Measurements from ENCODE around the gene AATK. TPM values are rescaled to one million over a fixed set of nuclear protein-coding genes. Genes with fewer than 3 reads are reported as not detected.

Gene AATK
- polyA plus RNA-seq, 1 donor (not counting 4 experiments of a cell fraction or from before 2014, with no cell fraction given): 0.16 TPM

DNA sequence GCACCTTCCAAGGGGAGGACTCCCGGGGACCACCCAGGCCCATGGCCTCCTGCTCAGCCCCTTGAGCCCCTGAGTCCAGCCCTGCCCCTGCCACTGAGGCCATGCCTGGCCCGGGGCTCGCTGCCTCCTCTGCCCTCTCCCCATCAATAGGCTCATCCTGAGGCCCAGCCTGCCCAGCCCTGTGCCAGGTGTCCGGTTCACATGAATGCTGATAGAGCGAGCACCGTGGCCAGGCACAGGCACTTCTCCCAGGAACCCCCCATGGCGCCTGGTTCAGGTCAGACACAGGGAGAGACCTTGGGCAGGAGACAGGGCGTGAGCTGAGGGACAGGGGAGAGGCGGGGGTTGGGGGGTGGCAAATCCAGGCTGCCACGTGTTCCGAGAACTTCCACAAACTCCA, 3.5 kb downstream of the AATK start:
- H3K9me1 ChIP-seq (ENCODE audit: control insufficient read depth, extremely low read depth, insufficient read depth, low read length): no peaks in the 10 kb centered on the region
- DNase-seq (ENCODE audit: low read depth, low spot score): no peak
- H3K27me3 ChIP-seq (ENCODE audit: control insufficient read depth, extremely low read depth, insufficient read depth, low read length): peaks cover 41% of the 10 kb centered on the region
- H3K79me2 ChIP-seq (ENCODE audit: control insufficient read depth, insufficient read depth, low read length): no peaks in the 10 kb centered on the region
- H4K20me1 ChIP-seq (ENCODE audit: control insufficient read depth, extremely low read depth, insufficient read depth, low read length): peaks cover 2% of the 10 kb centered on the region
- dilution Hi-C loops (cut with MboI; ENCODE audit: extremely low pct_ligation_motif_present, low sequenced_read_pairs): no loop called here
- no peak overlapping the region for H2AFZ ChIP-seq (ENCODE audit: control insufficient read depth, low read length)
- TF ChIP-seq EZH2 (IDR thresholded peaks at IDR 0.05; ENCODE audit: low read length): no peak
- TF ChIP-seq, protein P1, sequence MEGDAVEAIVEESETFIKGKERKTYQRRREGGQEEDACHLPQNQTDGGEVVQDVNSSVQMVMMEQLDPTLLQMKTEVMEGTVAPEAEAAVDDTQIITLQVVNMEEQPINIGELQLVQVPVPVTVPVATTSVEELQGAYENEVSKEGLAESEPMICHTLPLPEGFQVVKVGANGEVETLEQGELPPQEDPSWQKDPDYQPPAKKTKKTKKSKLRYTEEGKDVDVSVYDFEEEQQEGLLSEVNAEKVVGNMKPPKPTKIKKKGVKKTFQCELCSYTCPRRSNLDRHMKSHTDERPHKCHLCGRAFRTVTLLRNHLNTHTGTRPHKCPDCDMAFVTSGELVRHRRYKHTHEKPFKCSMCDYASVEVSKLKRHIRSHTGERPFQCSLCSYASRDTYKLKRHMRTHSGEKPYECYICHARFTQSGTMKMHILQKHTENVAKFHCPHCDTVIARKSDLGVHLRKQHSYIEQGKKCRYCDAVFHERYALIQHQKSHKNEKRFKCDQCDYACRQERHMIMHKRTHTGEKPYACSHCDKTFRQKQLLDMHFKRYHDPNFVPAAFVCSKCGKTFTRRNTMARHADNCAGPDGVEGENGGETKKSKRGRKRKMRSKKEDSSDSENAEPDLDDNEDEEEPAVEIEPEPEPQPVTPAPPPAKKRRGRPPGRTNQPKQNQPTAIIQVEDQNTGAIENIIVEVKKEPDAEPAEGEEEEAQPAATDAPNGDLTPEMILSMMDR (optimal IDR thresholded peaks at IDR 0.05 in 1 of 3, IDR thresholded peaks at IDR 0.05 in 1 of 3, conservative IDR thresholded peaks at IDR 0.05 in 1 of 3; ENCODE audit: extremely low read depth in 1 of 3, insufficient read depth in 2 of 3, low read length in 3 of 3): no peak
- no peak overlapping the region for H3K4me2 ChIP-seq (ENCODE audit: control insufficient read depth, extremely low read depth, insufficient read depth, low read depth, low read length)
- no peaks in the 10 kb centered on the region for H3K4me1 ChIP-seq (ENCODE audit: control insufficient read depth, extremely low read depth, insufficient read depth, low read length)
- H3K36me3 ChIP-seq (ENCODE audit: control insufficient read depth in 2 of 2, extremely low read depth in 1 of 2, insufficient read depth in 2 of 2, low read length in 2 of 2): no peaks in the 10 kb centered on the region
- H3K9ac ChIP-seq (ENCODE audit: control insufficient read depth, extremely low read depth, insufficient read depth, low read length): no peak overlapping the region
- no peaks in the 10 kb centered on the region for H3K9me3 ChIP-seq (ENCODE audit: control insufficient read depth, low read depth, low read length)
- H3K4me3 ChIP-seq (ENCODE audit: control insufficient read depth in 2 of 3, extremely low read depth in 1 of 3, insufficient read depth in 2 of 3, low read depth in 1 of 3, low read length in 3 of 3): no peak overlapping the region
- FAIRE-seq: no peak
- no peak overlapping the region for H3K27ac ChIP-seq (ENCODE audit: control insufficient read depth, insufficient read depth, low read length)

DNA sequence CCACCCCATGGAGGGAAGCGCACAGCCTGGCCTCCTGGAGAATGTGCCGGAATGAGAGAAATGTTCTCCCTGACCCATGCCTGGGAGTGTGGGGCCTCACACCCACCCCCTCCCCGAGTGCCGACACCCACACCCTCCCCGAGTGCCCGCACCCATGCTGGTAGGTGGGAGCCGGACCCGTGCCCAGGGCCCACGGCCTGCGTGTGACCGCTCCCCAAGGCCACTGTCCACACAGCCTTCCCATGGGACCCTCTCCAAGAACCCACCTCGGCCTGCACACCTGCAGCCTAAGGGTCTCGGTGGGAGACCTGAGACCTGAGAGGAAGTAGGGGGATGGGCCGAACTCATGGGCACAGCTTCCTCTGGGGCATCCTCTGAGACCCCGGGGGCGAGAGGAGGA, 4.0 kb downstream of the AATK start:
- H2AFZ ChIP-seq (ENCODE audit: control insufficient read depth, low read length): no peak overlapping the region
- no peak overlapping the region for H3K27ac ChIP-seq (ENCODE audit: control insufficient read depth, insufficient read depth, low read length)
- no peaks in the 10 kb centered on the region for H3K36me3 ChIP-seq (ENCODE audit: control insufficient read depth in 2 of 2, extremely low read depth in 1 of 2, insufficient read depth in 2 of 2, low read length in 2 of 2)
- no peak overlapping the region for H3K4me3 ChIP-seq (ENCODE audit: control insufficient read depth in 2 of 3, extremely low read depth in 1 of 3, insufficient read depth in 2 of 3, low read depth in 1 of 3, low read length in 3 of 3)
- H3K4me2 ChIP-seq (ENCODE audit: control insufficient read depth, extremely low read depth, insufficient read depth, low read depth, low read length): no peak overlapping the region
- dilution Hi-C loops (cut with MboI; ENCODE audit: extremely low pct_ligation_motif_present, low sequenced_read_pairs): no loop called here
- H4K20me1 ChIP-seq (ENCODE audit: control insufficient read depth, extremely low read depth, insufficient read depth, low read length): peaks cover 2% of the 10 kb centered on the region
- H3K4me1 ChIP-seq (ENCODE audit: control insufficient read depth, extremely low read depth, insufficient read depth, low read length): no peaks in the 10 kb centered on the region
- DNase-seq (ENCODE audit: low read depth, low spot score): no peak
- H3K9ac ChIP-seq (ENCODE audit: control insufficient read depth, extremely low read depth, insufficient read depth, low read length): no peak overlapping the region
- no peaks in the 10 kb centered on the region for H3K9me1 ChIP-seq (ENCODE audit: control insufficient read depth, extremely low read depth, insufficient read depth, low read length)
- no peaks in the 10 kb centered on the region for H3K79me2 ChIP-seq (ENCODE audit: control insufficient read depth, insufficient read depth, low read length)
- H3K27me3 ChIP-seq (ENCODE audit: control insufficient read depth, extremely low read depth, insufficient read depth, low read length): peaks cover 36% of the 10 kb centered on the region
- no peaks in the 10 kb centered on the region for H3K9me3 ChIP-seq (ENCODE audit: control insufficient read depth, low read depth, low read length)
- FAIRE-seq: no peak
- TF ChIP-seq, protein P1 (optimal IDR thresholded peaks at IDR 0.05 in 1 of 3, IDR thresholded peaks at IDR 0.05 in 1 of 3, conservative IDR thresholded peaks at IDR 0.05 in 1 of 3; ENCODE audit: extremely low read depth in 1 of 3, insufficient read depth in 2 of 3, low read length in 3 of 3): no peak
- no peak for TF ChIP-seq EZH2 (IDR thresholded peaks at IDR 0.05; ENCODE audit: low read length)

Measured in keratinocyte (primary cell).